ENCODE measurements around the gene MCC.

MCC gene

GRCh38 chr5:113204525-113205161 lies 283.6 kb downstream of the MCC start:
- Histone ChIP-seq H2BK120ac (ENCODE audit: low read depth, low read length) (no peak overlapping the region), H3K4ac (ENCODE audit: low read depth in 1 of 2, low read length in 2 of 2) (no peak overlapping the region), H3K14ac (ENCODE audit: low read length in 2 of 2) (no peak overlapping the region), H4K8ac (ENCODE audit: low read length) (no peak overlapping the region), H2BK12ac (ENCODE audit: low read length in 2 of 2) (no peak overlapping the region), H3K4me1 (ENCODE audit: control insufficient read depth, insufficient read depth, low read depth, low read length) (peaks cover 6% of the 10 kb centered on the region), H3K9ac (ENCODE audit: low read length) (peak overlapping the region; percentile 46), H2AFZ (ENCODE audit: low read depth, low read length) (no peak overlapping the region), H3K23ac (ENCODE audit: low read length in 2 of 2) (no peak overlapping the region), H3K79me1 (replicated peaks; ENCODE audit: low read length, poor library complexity, severe bottlenecking) (peaks cover 28% of the 10 kb centered on the region), H3K27ac (ENCODE audit: low read length, poor library complexity, severe bottlenecking) (no peak overlapping the region), H4K91ac (ENCODE audit: low read length) (no peak overlapping the region), H3K4me2 (ENCODE audit: low read length, poor library complexity, severe bottlenecking) (no peak overlapping the region), H3K9me3 (ENCODE audit: control insufficient read depth, low read length) (no peaks in the 10 kb centered on the region), H3K18ac (ENCODE audit: low read depth in 1 of 2, low read length in 2 of 2) (no peak overlapping the region), H3K36me3 (ENCODE audit: control insufficient read depth in 1 of 2, insufficient read depth in 2 of 2, low read depth in 1 of 2, low read length in 2 of 2) (no peaks in the 10 kb centered on the region), H3K27me3 (ENCODE audit: control insufficient read depth in 1 of 2, insufficient read depth in 1 of 2, low read length in 2 of 2) (no peaks in the 10 kb centered on the region), H2BK5ac (ENCODE audit: low read depth, low read length, poor library complexity, severe bottlenecking) (no peak overlapping the region), H2AK5ac (ENCODE audit: low read length, severe bottlenecking) (no peak overlapping the region), H2BK15ac (ENCODE audit: low read depth, poor library complexity, severe bottlenecking) (no peak overlapping the region), H3K4me3 (ENCODE audit: insufficient read depth in 1 of 2, low read depth in 1 of 2, low read length in 2 of 2) (no peak overlapping the region)
- 96% methylated on average over 6 of the region's 7 CpGs for whole genome bisulfite sequencing
- peak; percentile 58 for DNase-seq

- H3K23ac ChIP-seq (ENCODE audit: low read length in 2 of 2) = no peak overlapping the region
- no peak overlapping the region for H3K27ac ChIP-seq (ENCODE audit: low read length, poor library complexity, severe bottlenecking)
- H3K4me3 ChIP-seq (ENCODE audit: insufficient read depth in 1 of 2, low read depth in 1 of 2, low read length in 2 of 2) = no peak overlapping the region
- no peak overlapping the region for H4K8ac ChIP-seq (ENCODE audit: low read length)
- no peak overlapping the region for H2AK5ac ChIP-seq (ENCODE audit: low read length, severe bottlenecking)
- DNase-seq = no peak
- peak overlapping the region in 1 of 2 experiments; percentile 24 for H3K4ac ChIP-seq (ENCODE audit: low read depth in 1 of 2, low read length in 2 of 2)
- no peaks in the 10 kb centered on the region for H3K9me3 ChIP-seq (ENCODE audit: control insufficient read depth, low read length)
- peaks cover 6% of the 10 kb centered on the region for H3K4me1 ChIP-seq (ENCODE audit: control insufficient read depth, insufficient read depth, low read depth, low read length)
- H3K36me3 ChIP-seq (ENCODE audit: control insufficient read depth in 1 of 2, insufficient read depth in 2 of 2, low read depth in 1 of 2, low read length in 2 of 2) = no peaks in the 10 kb centered on the region
- no peak overlapping the region for H2AFZ ChIP-seq (ENCODE audit: low read depth, low read length)
- no peaks in the 10 kb centered on the region for H3K27me3 ChIP-seq (ENCODE audit: control insufficient read depth in 1 of 2, insufficient read depth in 1 of 2, low read length in 2 of 2)
- no peak overlapping the region for H3K18ac ChIP-seq (ENCODE audit: low read depth in 1 of 2, low read length in 2 of 2)
- H4K91ac ChIP-seq (ENCODE audit: low read length) = no peak overlapping the region
- peak overlapping the region in 1 of 2 experiments; percentile 6 for H2BK12ac ChIP-seq (ENCODE audit: low read length in 2 of 2)
- peaks cover 27% of the 10 kb centered on the region for H3K79me1 ChIP-seq (replicated peaks; ENCODE audit: low read length, poor library complexity, severe bottlenecking)
- WGBS = 99% methylated on average over 5 of the region's 7 CpGs
- H2BK15ac ChIP-seq (ENCODE audit: low read depth, poor library complexity, severe bottlenecking) = no peak overlapping the region
- H3K14ac ChIP-seq (ENCODE audit: low read length in 2 of 2) = no peak overlapping the region
- no peak overlapping the region for H3K4me2 ChIP-seq (ENCODE audit: low read length, poor library complexity, severe bottlenecking)
- H2BK120ac ChIP-seq (ENCODE audit: low read depth, low read length) = no peak overlapping the region
- no peak overlapping the region for H2BK5ac ChIP-seq (ENCODE audit: low read depth, low read length, poor library complexity, severe bottlenecking)
- H3K9ac ChIP-seq (ENCODE audit: low read length) = peak overlapping the region; percentile 46
Measured at GRCh38 chr5:113203916-113204315, 284.3 kb downstream of the MCC start.

- Histone ChIP-seq H3K79me1 (replicated peaks; ENCODE audit: low read length, poor library complexity, severe bottlenecking) (peaks cover 27% of the 10 kb centered on the region), H3K4ac (ENCODE audit: low read depth in 1 of 2, low read length in 2 of 2) (peak overlapping the region in 1 of 2 experiments; percentile 6), H2AFZ (ENCODE audit: low read depth, low read length) (no peak overlapping the region), H3K4me3 (ENCODE audit: insufficient read depth in 1 of 2, low read depth in 1 of 2, low read length in 2 of 2) (peak overlapping the region in 1 of 2 experiments; percentile 27), H2BK5ac (ENCODE audit: low read depth, low read length, poor library complexity, severe bottlenecking) (no peak overlapping the region), H3K18ac (ENCODE audit: low read depth in 1 of 2, low read length in 2 of 2) (peak overlapping the region; percentile 34 to 66), H3K27me3 (ENCODE audit: control insufficient read depth in 1 of 2, insufficient read depth in 1 of 2, low read length in 2 of 2) (no peaks in the 10 kb centered on the region), H3K36me3 (ENCODE audit: control insufficient read depth in 1 of 2, insufficient read depth in 2 of 2, low read depth in 1 of 2, low read length in 2 of 2) (no peaks in the 10 kb centered on the region), H3K4me2 (ENCODE audit: low read length, poor library complexity, severe bottlenecking) (no peak overlapping the region), H2BK15ac (ENCODE audit: low read depth, poor library complexity, severe bottlenecking) (no peak overlapping the region), H4K8ac (ENCODE audit: low read length) (peak overlapping the region; percentile 24), H3K27ac (ENCODE audit: low read length, poor library complexity, severe bottlenecking) (no peak overlapping the region), H4K91ac (ENCODE audit: low read length) (no peak overlapping the region), H2BK12ac (ENCODE audit: low read length in 2 of 2) (no peak overlapping the region), H3K9ac (ENCODE audit: low read length) (no peak overlapping the region), H3K14ac (ENCODE audit: low read length in 2 of 2) (no peak overlapping the region), H2BK120ac (ENCODE audit: low read depth, low read length) (peak overlapping the region; percentile 71), H3K9me3 (ENCODE audit: control insufficient read depth, low read length) (no peaks in the 10 kb centered on the region), H3K23ac (ENCODE audit: low read length in 2 of 2) (no peak overlapping the region), H3K4me1 (ENCODE audit: control insufficient read depth, insufficient read depth, low read depth, low read length) (peaks cover 6% of the 10 kb centered on the region), H2AK5ac (ENCODE audit: low read length, severe bottlenecking) (no peak overlapping the region)
- peak; percentile 80 for DNase-seq
- WGBS = 38% methylated on average over 24 of the region's 27 CpGs
Measured at GRCh38 chr5:113202746-113203716, 285.2 kb downstream of the MCC start.

- 99% methylated on average over 7 of the region's 8 CpGs for WGBS
- H3K4me3 ChIP-seq (ENCODE audit: insufficient read depth in 1 of 2, low read depth in 1 of 2, low read length in 2 of 2) = no peak overlapping the region
- no peak overlapping the region for H4K91ac ChIP-seq (ENCODE audit: low read length)
Measured at GRCh38 chr5:113202287-113202686, 286.0 kb downstream of the MCC start.

More at GRCh38 chr5:113202287-113202686, 286.0 kb downstream of the MCC start:
- Histone ChIP-seq H3K18ac (ENCODE audit: low read depth in 1 of 2, low read length in 2 of 2) (no peak overlapping the region), H4K8ac (ENCODE audit: low read length) (no peak overlapping the region), H2AFZ (ENCODE audit: low read depth, low read length) (no peak overlapping the region), H3K4me1 (ENCODE audit: control insufficient read depth, insufficient read depth, low read depth, low read length) (peaks cover 6% of the 10 kb centered on the region), H3K4ac (ENCODE audit: low read depth in 1 of 2, low read length in 2 of 2) (no peak overlapping the region), H2BK5ac (ENCODE audit: low read depth, low read length, poor library complexity, severe bottlenecking) (no peak overlapping the region), H3K27ac (ENCODE audit: low read length, poor library complexity, severe bottlenecking) (no peak overlapping the region), H2AK5ac (ENCODE audit: low read length, severe bottlenecking) (no peak overlapping the region), H3K79me1 (replicated peaks; ENCODE audit: low read length, poor library complexity, severe bottlenecking) (peaks cover 26% of the 10 kb centered on the region), H3K9ac (ENCODE audit: low read length) (no peak overlapping the region), H3K14ac (ENCODE audit: low read length in 2 of 2) (no peak overlapping the region), H3K27me3 (ENCODE audit: control insufficient read depth in 1 of 2, insufficient read depth in 1 of 2, low read length in 2 of 2) (no peaks in the 10 kb centered on the region), H2BK15ac (ENCODE audit: low read depth, poor library complexity, severe bottlenecking) (no peak overlapping the region), H2BK120ac (ENCODE audit: low read depth, low read length) (no peak overlapping the region), H3K23ac (ENCODE audit: low read length in 2 of 2) (no peak overlapping the region), H2BK12ac (ENCODE audit: low read length in 2 of 2) (no peak overlapping the region), H3K4me2 (ENCODE audit: low read length, poor library complexity, severe bottlenecking) (no peak overlapping the region), H3K36me3 (ENCODE audit: control insufficient read depth in 1 of 2, insufficient read depth in 2 of 2, low read depth in 1 of 2, low read length in 2 of 2) (peaks cover 0 to 6% of the 10 kb centered on the region in 2 experiments), H3K9me3 (ENCODE audit: control insufficient read depth, low read length) (no peaks in the 10 kb centered on the region)
- DNase-seq = no peak
